SH-SY5Y (cell line): ENCODE measurements around the gene LRMDA.

ENCODE experiments used
- GATA2 ChIP-seq: IDR thresholded peaks from 2 replicates; pipeline ENCODE4 v1.6.1; 2011; ENCODE audit warnings: mild to moderate bottlenecking, low read depth, low read length
- GATA3 ChIP-seq: IDR thresholded peaks from 2 replicates; pipeline ENCODE4 v1.6.1; 2011; ENCODE audit warnings: low read depth, mild to moderate bottlenecking, low read length, moderate library complexity

LRMDA gene

DNA sequence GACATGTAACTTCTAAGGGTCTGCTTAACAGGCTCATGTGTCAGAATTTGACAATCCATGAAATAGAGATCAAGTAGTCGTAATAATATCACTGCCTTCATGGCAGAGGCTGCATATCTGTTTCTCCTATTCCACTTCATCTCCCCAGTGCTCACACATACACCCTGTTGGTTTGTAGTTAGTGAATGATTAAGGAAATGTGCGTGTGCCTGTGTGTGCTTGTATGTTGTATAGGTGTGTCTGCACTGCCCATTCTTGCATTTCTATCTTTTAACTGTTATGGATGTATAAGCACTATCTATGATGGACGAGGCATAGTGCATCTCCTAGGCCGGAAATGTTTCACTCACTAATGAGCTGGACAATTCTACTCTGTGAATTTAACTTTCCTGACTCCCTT is 985.2 kb downstream of the LRMDA start:
- TF ChIP-seq GATA3 (no peak), GATA2 (no peak)

DNA sequence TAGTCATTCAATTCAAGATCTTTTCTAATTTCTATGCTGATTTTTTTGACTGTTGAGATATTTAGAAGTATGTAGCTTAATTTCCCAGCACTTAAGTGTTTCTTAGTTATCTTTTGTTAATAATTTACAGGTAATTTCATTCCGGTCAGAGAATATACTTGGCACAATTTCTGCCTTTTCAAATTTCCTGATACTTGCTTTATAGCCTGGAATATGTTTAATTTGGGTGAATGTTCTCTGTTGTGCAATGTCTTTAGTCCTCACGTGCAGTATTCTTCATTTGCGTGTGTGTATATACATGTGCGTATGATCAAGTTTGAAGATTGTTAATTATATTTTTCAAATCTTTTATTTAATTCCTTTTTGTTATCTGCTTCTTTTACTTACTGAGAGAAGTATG is 989.3 kb downstream of the LRMDA start:
- TF ChIP-seq GATA2 (no peak), GATA3 (no peak)

DNA sequence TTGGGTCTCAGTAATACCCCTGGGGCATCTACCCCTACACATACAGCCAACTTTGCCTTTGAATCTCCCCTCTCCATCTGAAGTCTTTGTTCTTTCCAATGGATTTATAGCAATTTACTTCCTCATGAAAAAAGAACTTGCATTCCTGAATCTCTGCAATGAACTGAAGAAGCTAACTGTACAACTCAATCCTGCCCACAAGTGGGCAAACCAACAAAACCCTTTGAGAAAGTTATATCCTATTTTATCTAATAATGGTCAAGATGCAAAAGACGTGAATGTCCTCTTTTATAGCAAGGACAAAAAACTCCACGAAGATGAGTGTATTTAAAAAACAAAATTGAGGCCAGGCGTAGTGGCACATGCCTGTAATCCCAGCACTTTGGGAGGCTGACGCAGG is 991.3 kb downstream of the LRMDA start:
- no peak for TF ChIP-seq GATA2
- no peak for TF ChIP-seq GATA3

DNA sequence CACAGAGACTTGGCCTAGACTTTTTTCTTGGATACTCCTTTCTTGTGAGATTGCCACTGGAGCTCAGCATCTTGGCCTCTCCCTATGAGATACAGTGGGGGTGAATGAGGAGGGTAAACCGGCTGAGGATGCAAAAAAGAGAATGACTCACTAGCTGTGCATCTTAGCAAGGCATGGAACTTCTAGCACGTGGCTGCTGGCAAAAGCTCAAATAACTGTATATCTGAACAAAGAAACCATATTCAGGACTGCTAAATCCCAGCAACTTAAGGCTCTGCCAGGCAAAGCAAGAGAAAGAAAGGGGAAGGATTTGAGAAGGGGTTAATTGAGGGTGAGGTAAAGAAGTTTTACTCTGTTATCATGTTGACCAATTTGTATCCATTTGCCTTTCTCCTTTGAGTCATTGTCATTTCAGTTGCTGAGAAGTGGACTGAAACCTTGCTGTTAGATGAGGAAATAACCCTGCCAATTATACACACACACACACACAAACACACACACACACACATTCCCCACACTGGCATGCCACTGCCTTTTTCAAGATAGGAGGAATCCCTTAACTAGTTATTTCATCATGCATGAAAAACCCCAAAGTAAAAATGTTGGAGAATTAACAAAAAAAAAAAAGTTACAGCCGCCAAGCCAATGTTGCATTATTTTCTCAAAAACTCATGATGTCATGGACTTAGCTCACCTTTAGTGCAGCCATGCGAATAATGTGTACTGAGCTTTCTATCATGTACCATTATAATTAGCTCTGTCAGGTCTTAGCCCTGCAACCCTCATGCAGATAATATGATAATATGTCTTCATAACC is 997.3 kb downstream of the LRMDA start:
- TF ChIP-seq GATA2 (no peak), GATA3 (no peak)

DNA sequence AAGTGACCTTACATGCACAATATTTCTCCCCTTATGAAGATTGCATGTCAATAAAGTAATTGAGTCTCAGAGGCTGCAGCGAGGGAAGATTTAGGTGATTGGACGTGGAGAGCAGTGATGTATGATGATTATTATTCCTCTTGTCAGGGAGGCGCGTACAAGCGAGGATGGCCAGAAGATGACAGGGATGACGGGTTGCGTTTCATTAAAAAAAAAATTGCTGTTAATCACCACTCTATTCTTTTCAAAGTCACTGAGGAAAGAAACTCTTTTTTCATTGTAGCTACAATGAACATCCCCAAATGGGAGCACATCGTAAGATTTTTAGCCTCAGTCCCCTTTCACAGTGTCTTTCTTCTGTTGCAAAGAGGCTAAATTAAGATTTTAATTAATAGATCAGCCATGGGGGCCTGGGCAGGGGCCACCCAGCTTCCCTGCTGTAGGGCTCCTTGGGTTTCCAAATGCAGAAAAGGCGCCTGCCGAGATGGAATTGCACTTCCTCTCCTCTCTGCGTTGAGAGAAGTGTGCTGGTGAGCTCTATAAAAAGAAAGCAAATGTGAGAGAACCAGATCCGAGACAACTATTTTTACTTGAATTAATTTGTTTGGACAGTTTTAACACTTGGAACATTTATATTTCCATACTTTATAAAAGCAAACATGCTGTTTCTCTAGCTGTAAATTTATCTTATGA is 998.1 kb downstream of the LRMDA start:
- TF ChIP-seq GATA2 (no peak), GATA3 (no peak)

DNA sequence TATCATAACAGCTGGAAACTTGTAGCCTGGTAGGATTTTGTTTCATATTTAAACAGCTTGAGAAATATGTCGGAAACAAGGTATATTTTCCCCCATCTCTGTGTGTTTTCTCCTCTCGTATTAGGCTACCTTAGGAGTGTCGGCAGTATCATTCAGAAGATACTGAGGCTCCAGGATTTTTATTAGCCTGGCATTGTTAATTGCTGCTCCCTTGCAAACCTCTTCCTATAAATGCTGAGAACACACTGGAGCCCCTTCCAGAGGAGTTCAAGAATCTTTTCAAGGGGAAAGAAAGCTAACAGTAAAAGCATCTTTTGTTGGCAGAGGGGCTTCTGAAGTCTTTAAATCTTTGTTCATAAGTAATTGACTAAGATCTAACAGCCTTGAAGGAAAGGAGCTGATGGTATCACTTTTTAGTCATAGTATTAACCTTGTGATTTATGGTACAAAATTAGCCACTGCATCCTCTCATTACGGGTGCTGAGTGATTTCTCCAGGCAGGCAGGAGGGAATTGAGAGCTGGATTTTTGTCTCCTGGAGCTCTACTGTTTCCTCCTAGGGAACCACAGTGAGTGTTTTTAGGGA is 998.7 kb downstream of the LRMDA start:
- TF ChIP-seq GATA3, result no peak
- TF ChIP-seq GATA2, result no peak

DNA sequence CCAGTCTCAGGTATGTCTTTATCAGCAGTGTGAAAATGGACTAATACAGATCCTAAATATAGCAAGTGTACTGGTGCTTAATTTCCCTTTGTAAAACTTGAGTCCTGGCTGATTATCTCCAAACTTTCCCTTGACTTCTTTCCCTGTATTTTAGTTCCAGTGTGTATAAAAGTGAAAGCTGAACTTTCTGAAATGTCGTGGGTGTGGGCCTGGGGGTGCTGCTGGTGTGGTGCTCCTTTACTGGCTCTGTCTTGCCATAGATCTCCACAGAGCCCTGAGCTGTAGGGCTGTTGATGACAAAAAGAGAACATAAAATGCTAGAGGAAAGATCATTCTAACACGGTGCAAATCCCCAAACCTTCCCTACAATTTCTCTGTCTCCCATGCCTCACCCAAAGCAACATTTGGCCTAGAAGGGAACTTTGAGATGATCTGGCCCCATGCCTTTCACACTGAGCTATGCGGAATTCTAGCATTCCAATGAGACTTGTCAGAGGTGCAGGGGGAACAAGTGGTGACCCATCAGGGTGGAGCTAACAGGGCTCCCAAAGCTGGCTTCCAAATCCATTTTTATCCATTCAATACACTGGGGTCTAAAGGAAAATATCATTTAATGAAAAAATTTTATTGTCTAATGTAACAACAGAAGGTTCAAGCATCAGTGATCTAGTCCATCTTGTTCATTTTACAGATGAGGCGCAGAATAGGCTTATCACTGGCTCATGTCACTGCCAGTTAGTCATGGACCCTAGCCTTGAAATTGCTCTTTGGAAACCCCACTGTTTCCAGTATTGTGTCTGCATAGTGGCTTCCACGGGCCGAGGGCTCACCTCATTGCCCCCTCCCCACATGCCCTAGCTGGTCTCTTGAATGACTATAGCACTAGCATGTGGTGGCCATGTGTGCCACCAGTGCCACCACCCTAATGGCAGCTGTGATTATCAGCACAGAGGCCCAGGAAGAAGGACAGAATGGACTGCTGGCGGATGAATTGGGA is 1000.9 kb downstream of the LRMDA start:
- TF ChIP-seq GATA2, result no peak

DNA sequence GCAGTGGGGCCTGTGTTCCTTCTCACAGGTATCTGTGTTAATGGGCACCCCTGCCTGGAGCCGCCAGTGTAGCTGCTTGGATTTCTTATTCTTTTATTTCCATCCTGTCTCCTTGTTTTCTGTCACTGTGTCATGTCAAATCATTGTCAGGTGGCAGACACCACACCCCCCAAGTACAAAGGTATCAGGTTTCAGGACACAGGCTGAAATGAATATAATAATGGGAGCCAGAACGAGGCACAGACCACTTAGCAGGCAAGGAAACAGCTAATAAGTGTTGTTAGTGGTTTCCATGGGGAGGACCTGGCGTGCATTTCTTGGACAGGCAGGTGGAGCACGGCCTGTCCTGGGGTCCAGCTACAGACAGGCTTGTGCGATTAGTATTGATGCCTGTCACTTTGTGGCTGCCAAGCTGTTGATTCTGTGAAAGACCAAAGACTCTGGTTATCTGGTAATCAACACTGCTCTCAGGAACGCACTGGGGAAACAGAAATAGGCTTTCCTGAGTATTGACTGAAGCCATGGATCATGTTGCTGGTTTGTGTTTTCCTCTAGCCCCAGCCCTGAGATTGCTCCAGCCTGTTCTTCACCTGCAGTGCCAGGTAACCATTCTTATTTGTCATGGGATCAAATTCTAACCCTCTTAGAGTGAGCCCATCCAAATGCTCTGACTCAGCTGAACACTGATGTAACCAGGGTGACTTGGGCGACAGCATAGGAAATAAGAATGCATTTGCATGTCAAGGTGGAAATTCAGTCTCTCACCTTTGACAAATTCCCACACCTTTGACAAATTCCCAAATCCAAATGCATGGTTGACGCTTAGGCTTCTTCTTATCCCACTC is 1002.0 kb downstream of the LRMDA start:
- TF ChIP-seq GATA2 (peak; percentile 81), GATA3 (peak; percentile 36; the same call in 1 of the 2 replicates)

DNA sequence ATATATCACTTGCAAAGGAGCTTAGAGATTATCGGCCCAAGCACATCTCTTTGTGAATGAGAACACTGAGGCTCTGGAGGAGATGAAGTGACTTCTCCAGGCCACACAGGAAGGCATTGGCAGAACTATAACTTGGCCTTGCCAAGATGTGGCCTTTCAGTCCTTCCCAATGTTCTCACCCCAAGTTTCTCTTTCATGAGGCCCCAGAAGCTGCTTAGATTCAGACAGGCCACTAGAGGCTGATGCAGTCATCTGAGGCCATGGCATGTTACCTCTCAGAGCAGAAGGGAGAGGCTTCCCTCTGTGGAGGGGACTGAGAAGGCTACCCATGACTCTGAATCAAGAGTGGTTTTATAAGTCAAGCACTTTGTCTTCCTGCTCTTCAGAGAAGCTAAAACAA is 1003.7 kb downstream of the LRMDA start:
- no peak for TF ChIP-seq GATA2
- TF ChIP-seq GATA3, result no peak

DNA sequence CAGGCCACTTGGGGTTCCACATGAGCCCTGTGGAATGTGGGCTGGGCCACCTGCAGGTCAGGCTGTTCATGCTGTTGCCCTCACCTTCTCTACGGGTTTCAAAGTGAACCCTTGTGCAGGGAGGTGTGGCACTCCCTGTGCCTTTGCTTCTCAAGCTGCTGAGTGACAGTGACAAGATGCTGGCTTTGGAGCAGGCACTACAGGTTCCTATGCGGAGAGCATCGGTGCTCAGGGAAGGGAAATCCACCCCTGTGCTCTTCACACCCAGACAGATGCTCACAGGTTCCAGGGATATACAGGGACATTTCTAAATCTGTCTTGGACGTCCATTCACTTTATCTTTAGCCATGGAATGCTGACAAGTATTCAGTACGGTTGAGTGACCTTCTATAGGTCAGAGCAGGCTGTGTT is 1005.0 kb downstream of the LRMDA start:
- TF ChIP-seq GATA3 (no peak), GATA2 (no peak)

DNA sequence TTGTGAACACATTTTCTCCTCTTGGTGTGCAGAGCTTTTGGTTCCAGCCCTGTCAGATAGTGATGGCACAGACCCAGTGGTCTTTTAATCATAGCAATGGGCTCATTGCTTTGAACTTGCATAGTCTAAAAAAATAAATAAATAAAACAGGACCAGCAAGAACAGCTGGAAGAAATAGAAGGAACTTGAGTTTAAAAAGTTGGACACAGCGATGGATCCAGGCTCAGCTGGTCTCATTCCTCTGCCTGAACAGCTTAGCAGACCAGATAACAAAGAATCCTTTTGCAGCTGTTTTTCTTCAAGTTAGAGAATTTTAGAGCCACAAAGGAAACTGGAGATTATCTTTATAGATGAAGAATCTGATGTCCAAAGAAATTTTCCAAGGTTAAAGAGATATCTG is 1005.6 kb downstream of the LRMDA start:
- TF ChIP-seq GATA2 (no peak), GATA3 (no peak)

DNA sequence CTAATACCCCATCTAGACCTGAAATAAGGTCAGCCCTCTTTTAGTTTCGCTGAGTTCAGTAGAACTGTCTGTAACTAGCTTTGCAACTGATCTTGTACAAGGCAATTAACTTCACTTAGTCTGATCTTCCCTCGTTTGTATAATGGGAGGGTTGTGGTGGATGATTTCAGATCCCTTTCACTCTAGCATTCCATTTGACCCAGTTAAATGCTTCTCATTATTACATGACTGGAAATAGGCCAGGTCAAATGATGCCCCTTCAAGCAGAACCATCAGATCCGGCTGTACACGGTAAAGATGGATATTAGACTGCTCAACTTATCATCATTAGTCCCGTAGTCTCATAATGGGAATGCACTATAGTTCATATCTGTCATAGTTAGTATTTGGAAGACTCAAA is 1009.0 kb downstream of the LRMDA start:
- no peak for TF ChIP-seq GATA3
- TF ChIP-seq GATA2, result no peak

DNA sequence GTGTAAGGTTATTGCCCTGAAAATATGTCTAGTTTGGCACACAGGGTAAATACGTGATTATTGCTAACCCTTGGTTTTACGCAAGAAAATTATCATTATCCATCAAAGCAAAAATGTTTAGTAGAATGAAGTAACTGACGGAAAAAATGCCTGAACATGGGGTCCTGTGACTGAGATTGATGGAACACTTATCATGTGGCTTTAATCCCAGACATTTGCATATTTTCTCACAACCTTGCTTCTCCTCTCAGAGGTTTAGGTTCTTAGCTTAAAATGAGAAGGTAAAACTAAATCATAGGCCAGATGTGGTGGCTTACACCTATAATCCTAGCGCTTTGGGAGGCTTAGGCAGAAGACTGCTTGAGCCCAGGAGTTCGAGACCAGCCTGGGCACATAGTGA is 1010.7 kb downstream of the LRMDA start:
- TF ChIP-seq GATA3 (no peak), GATA2 (no peak)
